Left lobe of liver (tissue), 2 donors: ENCODE data around the gene PDILT. TPM values are rescaled to one million over a fixed set of nuclear protein-coding genes. Genes with fewer than 3 reads are reported as not detected.
"Not testable (repeated sequence)": the region's sequence is repeated elsewhere in the genome, so short reads cannot be mapped to it uniquely, and the experiment has no call there.

ENCODE experiments used
- ATAC-seq: fragments of 200-7000 bp; cut with Tn5 transposase; one replicate; pipeline ENCODE4 v1.9.1; 2020; ENCODE audit warnings: mild to moderate bottlenecking, moderate library complexity
- DNase-seq: peaks from one replicate; pipeline ENCODE4 v3.0.0-alpha.2; 2020; ENCODE audit warnings: low spot score
- total RNA-seq: library from RNA; stranded (reverse); gene quantifications from one replicate; pipeline ENCODE4 v1.2.1, GENCODE V29; 2021
- donor health status: DM: no; HTN: no; CAD: no; lungs with moderate emphysema.
- donor health status: DM: no; HTN: yes; CAD: no.

Gene PDILT
- total RNA-seq = not detected

GRCh38 chr16:20404637-20405036, at the start of gene PDILT:
Gene PDILT, minus strand, starts transcription at chr16:20404737. Its CDS starts 5,437 bp downstream, at chr16:20399300.
- DNase-seq = no peak

GRCh38 chr16:20453633-20454032, 49.1 kb upstream of the PDILT start:
- ATAC-seq = not testable (repeated sequence)

More at GRCh38 chr16:20404637-20405036, at the start of gene PDILT:
- no peak for ATAC-seq

GRCh38 chr16:20451364-20451763, 46.8 kb upstream of the PDILT start, which contains the start of gene ACSM2A:
Gene ACSM2A, plus strand, starts transcription at chr16:20451521. Its CDS starts 8,594 bp downstream, at chr16:20460115.
- peak; percentile 66 for ATAC-seq
- DNase-seq = not testable (repeated sequence)

More at GRCh38 chr16:20453633-20454032, 49.1 kb upstream of the PDILT start:
- DNase-seq = not testable (repeated sequence)

GRCh38 chr16:20446652-20447393, 42.3 kb upstream of the PDILT start:
- DNase-seq = not testable (repeated sequence)
- peak; percentile 56 for ATAC-seq

GRCh38 chr16:20441859-20442258, 37.3 kb upstream of the PDILT start:
- not testable (repeated sequence) for ATAC-seq, DNase-seq

GRCh38 chr16:20441191-20441590, 36.7 kb upstream of the PDILT start:
- no peak for DNase-seq
- no peak for ATAC-seq

- ATAC-seq, DNase-seq: not testable (repeated sequence)
These were observed 36.2 kb upstream of the PDILT start for GRCh38 chr16:20440731-20441130.

GRCh38 chr16:20439820-20440231, 35.3 kb upstream of the PDILT start:
- ATAC-seq (peak; percentile 85), DNase-seq (peak; percentile 89)

- ATAC-seq = peak; percentile 1
- not testable (repeated sequence) for DNase-seq
These were observed 34.4 kb upstream of the PDILT start for GRCh38 chr16:20438950-20439349.

GRCh38 chr16:20430948-20431347, 26.4 kb upstream of the PDILT start:
- DNase-seq = peak; percentile 72
- ATAC-seq = peak; percentile 78

GRCh38 chr16:20430480-20430879, 25.9 kb upstream of the PDILT start:
- ATAC-seq, DNase-seq: not testable (repeated sequence)

GRCh38 chr16:20429499-20429898, 25.0 kb upstream of the PDILT start:
- not testable (repeated sequence) for DNase-seq, ATAC-seq

- DNase-seq, ATAC-seq: not testable (repeated sequence)
These were observed 22.9 kb upstream of the PDILT start for GRCh38 chr16:20427401-20427797.

- ATAC-seq = peak; percentile 67
- DNase-seq = peak; percentile 62
These were observed 19.8 kb upstream of the PDILT start for GRCh38 chr16:20424129-20424866.

GRCh38 chr16:20423772-20424128, 19.2 kb upstream of the PDILT start:
- ATAC-seq (peak; percentile 62), DNase-seq (peak; percentile 79)

- DNase-seq, ATAC-seq: not testable (repeated sequence)
These were observed 17.2 kb upstream of the PDILT start for GRCh38 chr16:20421748-20422147.

GRCh38 chr16:20419093-20419492, 14.6 kb upstream of the PDILT start:
- not testable (repeated sequence) for ATAC-seq, DNase-seq

- ATAC-seq = no peak
- no peak for DNase-seq
These were observed 11.0 kb upstream of the PDILT start for GRCh38 chr16:20415541-20415940.

GRCh38 chr16:20411055-20411454, 6.5 kb upstream of the PDILT start:
- ATAC-seq = peak; percentile 28

GRCh38 chr16:20410121-20410723, 5.7 kb upstream of the PDILT start:
- DNase-seq (no peak), ATAC-seq (peak; percentile 10)

More at GRCh38 chr16:20411055-20411454, 6.5 kb upstream of the PDILT start:
- no peak for DNase-seq
